Effector memory CD4-positive, alpha-beta T cell (primary cell): Measurements from ENCODE around the gene PRSS36.

Source experiments
- DNase-seq, 3 donors: peaks; one replicate each; pipeline ENCODE4 v3.0.0-alpha.2; 2020
- H3K27ac ChIP-seq: 2 replicates; pipeline ENCODE4 v1.7.0; 2013; ENCODE audit warnings: mild to moderate bottlenecking, low read length, moderate library complexity; ENCODE audit not compliant: insufficient read depth, poor library complexity, severe bottlenecking
- H3K27me3 ChIP-seq: replicated peaks from 2 replicates; pipeline ENCODE4 v1.7.0; 2013; ENCODE audit warnings: mild to moderate bottlenecking, low read length; ENCODE audit not compliant: insufficient read depth, control insufficient read depth, poor library complexity, severe bottlenecking
- H3K36me3 ChIP-seq: 2 replicates; pipeline ENCODE4 v1.7.0; 2013; ENCODE audit warnings: mild to moderate bottlenecking, low read length, moderate library complexity; ENCODE audit not compliant: control insufficient read depth, insufficient read depth
- H3K4me1 ChIP-seq: 2 replicates; pipeline ENCODE4 v1.7.0; 2013; ENCODE audit warnings: low read length, mild to moderate bottlenecking; ENCODE audit not compliant: control insufficient read depth, insufficient read depth, poor library complexity, severe bottlenecking
- H3K4me3 ChIP-seq: 2 replicates; pipeline ENCODE4 v1.7.0; 2013; ENCODE audit warnings: low read length, low read depth, mild to moderate bottlenecking; ENCODE audit not compliant: insufficient read depth, poor library complexity, severe bottlenecking
- H3K9me3 ChIP-seq: 2 replicates; pipeline ENCODE4 v1.7.0; 2013; ENCODE audit warnings: mild to moderate bottlenecking, low read length, moderate library complexity; ENCODE audit not compliant: control insufficient read depth

Gene PRSS36

GRCh38 chr16:31112711-31113110, 37.2 kb downstream of the PRSS36 start:
- Histone ChIP-seq H3K27me3 (no peaks in the 10 kb centered on the region), H3K4me1 (peaks cover 7% of the 10 kb centered on the region), H3K36me3 (peaks cover 21% of the 10 kb centered on the region), H3K27ac (no peak overlapping the region), H3K4me3 (no peak overlapping the region), H3K9me3 (no peaks in the 10 kb centered on the region)
- DNase-seq = no peak

GRCh38 chr16:31111881-31112466, 37.9 kb downstream of the PRSS36 start:
- peaks cover 7% of the 10 kb centered on the region for H3K4me1 ChIP-seq
- no peak overlapping the region for H3K27ac ChIP-seq
- no peaks in the 10 kb centered on the region for H3K9me3 ChIP-seq
- H3K27me3 ChIP-seq = no peaks in the 10 kb centered on the region
- H3K4me3 ChIP-seq = no peak overlapping the region
- H3K36me3 ChIP-seq = peaks cover 21% of the 10 kb centered on the region
- DNase-seq = no peak

GRCh38 chr16:31110106-31111034, 39.5 kb downstream of the PRSS36 start:
- peaks cover 10% of the 10 kb centered on the region for H3K4me1 ChIP-seq
- DNase-seq = no peak

GRCh38 chr16:31109622-31110021, 40.2 kb downstream of the PRSS36 start:
- DNase-seq = no peak
- no peak overlapping the region for H3K4me3 ChIP-seq
- no peaks in the 10 kb centered on the region for H3K27me3 ChIP-seq
- peaks cover 10% of the 10 kb centered on the region for H3K4me1 ChIP-seq
- no peak overlapping the region for H3K27ac ChIP-seq
- peaks cover 21% of the 10 kb centered on the region for H3K36me3 ChIP-seq
- no peaks in the 10 kb centered on the region for H3K9me3 ChIP-seq

More at GRCh38 chr16:31110106-31111034, 39.5 kb downstream of the PRSS36 start:
- no peaks in the 10 kb centered on the region for H3K27me3 ChIP-seq
- peaks cover 21% of the 10 kb centered on the region for H3K36me3 ChIP-seq
- H3K4me3 ChIP-seq = no peak overlapping the region
- no peaks in the 10 kb centered on the region for H3K9me3 ChIP-seq
- no peak overlapping the region for H3K27ac ChIP-seq

- no peaks in the 10 kb centered on the region for H3K9me3 ChIP-seq
- H3K4me1 ChIP-seq = peaks cover 10% of the 10 kb centered on the region
Observed at GRCh38 chr16:31108794-31109558, 40.9 kb downstream of the PRSS36 start.

GRCh38 chr16:31108035-31108793, 41.7 kb downstream of the PRSS36 start, which contains the start of gene BCKDK:
BCKDK (plus strand) TSS chr16:31108386; CDS start chr16:31109224, 838 bp downstream.
- DNase-seq = peak in 1 of 3 donors; percentile 41
- peak within 1 kb of the TSS; percentile 70 for H3K27ac ChIP-seq

More at GRCh38 chr16:31108794-31109558, 40.9 kb downstream of the PRSS36 start:
- Histone ChIP-seq H3K4me3 (peak overlapping the region; percentile 88), H3K27me3 (no peaks in the 10 kb centered on the region), H3K36me3 (peaks cover 21% of the 10 kb centered on the region), H3K27ac (peak overlapping the region; percentile 70)
- DNase-seq = no peak

GRCh38 chr16:31107465-31107867, 42.4 kb downstream of the PRSS36 start:
- DNase-seq = no peak
- Histone ChIP-seq H3K27me3 (no peaks in the 10 kb centered on the region), H3K9me3 (no peaks in the 10 kb centered on the region), H3K36me3 (peaks cover 21% of the 10 kb centered on the region), H3K27ac (no peak overlapping the region), H3K4me1 (peaks cover 10% of the 10 kb centered on the region), H3K4me3 (peak overlapping the region; percentile 88)

More at GRCh38 chr16:31108035-31108793, 41.7 kb downstream of the PRSS36 start, which contains the start of gene BCKDK:
- H3K36me3 ChIP-seq = peaks cover 21% of the 10 kb centered on the region
- peak within 1 kb of the TSS; percentile 88 for H3K4me3 ChIP-seq
- no peaks in the 10 kb centered on the region for H3K9me3 ChIP-seq
- H3K4me1 ChIP-seq = peaks cover 10% of the 10 kb centered on the region
- H3K27me3 ChIP-seq = no peaks in the 10 kb centered on the region

- Histone ChIP-seq H3K27me3 (no peaks in the 10 kb centered on the region), H3K4me1 (peaks cover 10% of the 10 kb centered on the region), H3K36me3 (peaks cover 18% of the 10 kb centered on the region), H3K9me3 (no peaks in the 10 kb centered on the region), H3K4me3 (no peak overlapping the region), H3K27ac (no peak overlapping the region)
- DNase-seq = no peak
Observed at GRCh38 chr16:31106509-31107464, 43.1 kb downstream of the PRSS36 start.
